Uterus (tissue), 4 donors: ENCODE measurements around the gene PLP2. TPM values are rescaled to one million over a fixed set of nuclear protein-coding genes. Genes with fewer than 3 reads are reported as not detected.

Experiments
- DNase-seq, 2 donors: peaks; one replicate each; pipeline ENCODE4 v3.0.0-alpha.2; 2019 to 2020
- H3K27ac ChIP-seq, 2 donors: fragments of 200-600 bp; sonication (generic); 1 replicate in 1 of 2; 2 replicates in 1 of 2; pipeline ENCODE4 v1.5.1; 2016 to 2018
- H3K27me3 ChIP-seq, 2 donors: fragments of 200-600 bp; sonication (generic); one replicate each; pipeline ENCODE4 v1.5.1; 2018 to 2019; ENCODE audit warnings: control low read depth in 1 of 2
- H3K36me3 ChIP-seq, 2 donors: fragments of 200-600 bp; sonication (generic); one replicate each; pipeline ENCODE4 v1.5.1; 2019; ENCODE audit warnings: control low read depth in 1 of 2
- H3K4me1 ChIP-seq, 2 donors: fragments of 200-600 bp; sonication (generic); one replicate each; pipeline ENCODE4 v1.5.1; 2018 to 2019; ENCODE audit warnings: control low read depth in 1 of 2
- H3K4me3 ChIP-seq, 2 donors: fragments of 200-600 bp; sonication (generic); 1 replicate in 1 of 2; 2 replicates in 1 of 2; pipeline ENCODE4 v1.5.1; 2018 to 2019; ENCODE audit warnings: mild to moderate bottlenecking in 1 of 2
- H3K9me3 ChIP-seq, 2 donors: fragments of 200-600 bp; sonication (generic); one replicate each; pipeline ENCODE4 v1.5.1; 2019; ENCODE audit warnings: control low read depth in 1 of 2
- POLR2A ChIP-seq, 2 donors: fragments of 450-650 bp; IDR thresholded peaks; one replicate each; pipeline ENCODE4 v1.6.1; 2016; ENCODE audit warnings: antibody characterized with exemption in 2 of 2, mild to moderate bottlenecking in 1 of 2, moderate library complexity in 1 of 2
- intact Hi-C: fragments of 100-400 bp; cut with DNase I; formaldehyde crosslinking; loops from one replicate; pipeline ENCODE4 v1.15.1; 2023; ENCODE audit warnings: low total_unique reads
- total RNA-seq, 4 donors: library from RNA; depleted of rRNA in 3 of 4; stranded (reverse); fragments of >200 nt in 3 of 4; gene quantifications; one replicate each; pipeline versions ENCODE4 v1.1.0 to v1.2.4, GENCODE V29; 2014 to 2023
- TF ChIP-seq, protein P1 (sequence below), 4 experiments: fragments of 200-600 bp in 2 of 4; fragments of 450-650 bp in 2 of 4; sonication (generic) in 2 of 4; IDR thresholded peaks; one replicate each; pipeline ENCODE4 v1.5.1; 2016 to 2019; ENCODE audit warnings: antibody characterized with exemption in 4 of 4, mild to moderate bottlenecking in 2 of 4, moderate library complexity in 1 of 4
- donor health status: DM: yes; HTN: yes; CAD: no.

PLP2 gene
- total RNA-seq, 4 donors from 2014 or later, result 2.6 to 171 (median 23.3) TPM

DNA sequence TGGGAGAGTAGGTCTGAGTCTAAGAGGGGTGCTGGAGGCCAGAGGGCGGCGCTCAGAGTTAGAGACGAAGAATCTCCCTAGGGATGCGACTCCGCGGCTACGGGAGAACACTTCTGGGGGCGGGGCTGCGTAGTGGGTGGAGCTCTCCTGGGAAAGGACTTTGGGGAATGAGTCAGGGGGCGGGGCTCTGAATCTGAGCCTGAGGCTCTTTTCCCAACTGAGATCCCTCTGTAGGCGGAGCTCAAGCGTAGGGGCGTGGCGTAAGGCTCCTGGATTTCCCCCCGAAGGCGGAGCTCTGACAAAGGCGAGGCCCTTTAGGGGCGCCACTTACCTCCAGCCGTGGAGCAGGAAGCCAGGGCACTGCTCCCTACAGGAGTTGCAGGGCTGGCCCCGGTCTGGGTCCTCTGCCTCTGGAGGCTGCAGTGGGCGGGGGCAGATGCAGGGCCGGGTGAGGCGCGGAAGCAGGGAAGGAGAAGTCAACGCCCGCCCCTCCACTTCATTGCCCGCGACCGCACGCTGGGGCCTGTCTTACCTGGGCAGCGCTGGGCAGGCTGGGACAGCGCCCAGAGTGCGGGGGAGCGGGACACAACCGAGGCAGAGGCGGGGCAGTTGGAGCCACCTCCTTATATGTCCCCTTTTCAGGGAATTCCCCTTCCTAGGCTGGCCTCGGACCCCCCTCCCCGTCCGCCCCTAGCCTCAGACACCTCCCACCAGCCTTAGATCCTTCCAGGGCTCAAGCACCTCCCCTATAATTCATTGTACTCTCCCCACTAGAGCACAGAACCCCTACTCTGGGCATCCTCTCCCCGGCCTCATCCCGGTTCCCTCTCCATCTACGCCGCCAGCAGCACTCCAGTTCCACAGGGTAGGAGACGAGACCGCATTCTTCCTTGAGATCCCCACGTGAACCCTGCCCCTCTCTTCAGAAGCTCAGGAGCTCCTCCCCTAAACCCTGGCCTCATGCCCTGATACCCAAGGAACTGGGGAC is 12.9 kb downstream of the PLP2 start:
- Histone ChIP-seq H3K4me1 (no peaks in the 10 kb centered on the region), H3K9me3 (no peaks in the 10 kb centered on the region), H3K4me3 (peak overlapping the region; percentile 28 to 33), H3K27ac (peak overlapping the region; percentile 76 to 88), H3K36me3 (no peaks in the 10 kb centered on the region), H3K27me3 (no peaks in the 10 kb centered on the region)
- intact Hi-C loops, result no loop called here
- peak; percentile 75 to 83 for TF ChIP-seq POLR2A (IDR thresholded peaks at IDR 0.05)
- TF ChIP-seq, protein P1, sequence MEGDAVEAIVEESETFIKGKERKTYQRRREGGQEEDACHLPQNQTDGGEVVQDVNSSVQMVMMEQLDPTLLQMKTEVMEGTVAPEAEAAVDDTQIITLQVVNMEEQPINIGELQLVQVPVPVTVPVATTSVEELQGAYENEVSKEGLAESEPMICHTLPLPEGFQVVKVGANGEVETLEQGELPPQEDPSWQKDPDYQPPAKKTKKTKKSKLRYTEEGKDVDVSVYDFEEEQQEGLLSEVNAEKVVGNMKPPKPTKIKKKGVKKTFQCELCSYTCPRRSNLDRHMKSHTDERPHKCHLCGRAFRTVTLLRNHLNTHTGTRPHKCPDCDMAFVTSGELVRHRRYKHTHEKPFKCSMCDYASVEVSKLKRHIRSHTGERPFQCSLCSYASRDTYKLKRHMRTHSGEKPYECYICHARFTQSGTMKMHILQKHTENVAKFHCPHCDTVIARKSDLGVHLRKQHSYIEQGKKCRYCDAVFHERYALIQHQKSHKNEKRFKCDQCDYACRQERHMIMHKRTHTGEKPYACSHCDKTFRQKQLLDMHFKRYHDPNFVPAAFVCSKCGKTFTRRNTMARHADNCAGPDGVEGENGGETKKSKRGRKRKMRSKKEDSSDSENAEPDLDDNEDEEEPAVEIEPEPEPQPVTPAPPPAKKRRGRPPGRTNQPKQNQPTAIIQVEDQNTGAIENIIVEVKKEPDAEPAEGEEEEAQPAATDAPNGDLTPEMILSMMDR (IDR thresholded peaks at IDR 0.05), result no peak
- peak; percentile 95 to 97 for DNase-seq

DNA sequence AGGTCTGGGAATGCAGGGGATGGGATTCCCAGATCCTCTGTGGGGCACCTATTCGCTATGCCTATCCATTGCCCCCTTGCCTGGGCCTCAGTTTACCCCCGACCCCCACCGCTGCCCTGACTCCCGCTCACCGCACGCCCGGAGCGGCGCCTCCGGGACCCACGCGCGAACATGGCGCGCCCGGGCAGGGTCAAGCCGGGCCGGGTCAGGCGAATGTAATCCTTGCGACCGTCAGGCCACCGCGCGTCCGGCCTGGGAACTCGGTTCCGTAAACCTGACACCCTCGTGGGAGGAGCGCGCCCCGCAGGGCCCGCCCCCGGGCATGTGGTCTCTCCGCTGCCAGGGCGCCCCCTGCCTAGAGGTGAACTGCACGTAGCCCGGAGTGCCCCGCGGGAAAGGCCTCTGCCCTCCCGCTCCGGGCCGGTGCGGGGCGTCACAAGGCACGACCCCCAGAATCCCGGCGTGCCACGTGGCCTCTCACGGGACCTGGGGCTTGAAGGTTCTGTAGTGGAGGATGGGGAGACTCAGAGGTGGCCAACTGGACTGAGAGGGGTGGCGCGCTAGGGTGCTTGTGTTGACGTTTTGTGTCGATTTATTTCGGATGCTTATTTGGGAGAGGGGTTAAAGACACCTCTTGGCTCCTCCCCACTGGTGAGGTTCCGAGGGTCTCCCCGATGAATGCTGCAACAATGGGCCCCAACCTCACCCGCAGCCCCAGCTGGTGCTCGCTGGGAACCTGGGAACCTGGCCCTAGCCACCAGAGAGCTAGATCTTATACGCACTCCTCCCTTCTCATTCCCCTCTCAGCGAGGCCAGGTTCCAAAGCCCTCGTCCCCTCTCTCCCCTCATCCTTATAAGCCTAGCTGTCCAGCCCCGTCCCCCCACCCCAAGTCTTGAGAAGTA is 14.7 kb downstream of the PLP2 start, which contains the start of gene PRICKLE3:
TSS of gene PRICKLE3 (minus strand) at position 249 of the 903 bp plus-strand sequence. CDS start at position 173, 76 bp downstream.
- TF ChIP-seq, protein P1 (IDR thresholded peaks at IDR 0.05), result peak in 3 of 4 experiments; percentile 15 to 39 (median 25)
- TF ChIP-seq POLR2A (IDR thresholded peaks at IDR 0.05), result peak; percentile 67 to 72
- no peaks in the 10 kb centered on the region for H3K36me3 ChIP-seq
- H3K4me1 ChIP-seq, result no peaks in the 10 kb centered on the region
- peak within 1 kb of the TSS; percentile 33 to 45 for H3K4me3 ChIP-seq
- no peaks in the 10 kb centered on the region for H3K27me3 ChIP-seq
- peak within 1 kb of the TSS; percentile 74 to 88 for H3K27ac ChIP-seq
- intact Hi-C loops, result no loop called here
- peak; percentile 79 to 81 for DNase-seq
- no peaks in the 10 kb centered on the region for H3K9me3 ChIP-seq

DNA sequence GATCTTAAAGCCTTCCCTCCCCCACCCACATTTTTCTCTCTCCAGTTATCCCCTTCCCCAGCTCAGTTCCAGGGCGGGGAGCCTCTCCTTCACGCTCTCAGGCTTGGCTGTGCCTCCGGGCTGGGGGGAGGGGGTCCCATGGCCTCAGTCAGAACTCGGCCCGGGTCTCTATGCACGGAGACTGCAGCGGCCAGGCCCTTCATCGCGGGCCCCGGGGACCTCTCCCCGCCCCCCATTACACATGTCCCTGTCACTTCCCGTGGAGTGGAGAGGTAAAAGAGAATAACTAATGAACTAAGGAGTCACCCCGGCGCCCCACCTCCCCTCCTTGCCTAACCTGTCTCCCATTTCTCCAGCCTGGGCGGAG is 15.3 kb downstream of the PLP2 start:
- TF ChIP-seq, protein P1 (IDR thresholded peaks at IDR 0.05), result no peak
- no peak for TF ChIP-seq POLR2A (IDR thresholded peaks at IDR 0.05)
- no peak overlapping the region for H3K4me3 ChIP-seq
- no peaks in the 10 kb centered on the region for H3K9me3 ChIP-seq
- no peaks in the 10 kb centered on the region for H3K36me3 ChIP-seq
- peak overlapping the region; percentile 74 to 88 for H3K27ac ChIP-seq
- H3K4me1 ChIP-seq, result no peaks in the 10 kb centered on the region
- intact Hi-C loops, result no loop called here
- no peaks in the 10 kb centered on the region for H3K27me3 ChIP-seq
- no peak for DNase-seq

DNA sequence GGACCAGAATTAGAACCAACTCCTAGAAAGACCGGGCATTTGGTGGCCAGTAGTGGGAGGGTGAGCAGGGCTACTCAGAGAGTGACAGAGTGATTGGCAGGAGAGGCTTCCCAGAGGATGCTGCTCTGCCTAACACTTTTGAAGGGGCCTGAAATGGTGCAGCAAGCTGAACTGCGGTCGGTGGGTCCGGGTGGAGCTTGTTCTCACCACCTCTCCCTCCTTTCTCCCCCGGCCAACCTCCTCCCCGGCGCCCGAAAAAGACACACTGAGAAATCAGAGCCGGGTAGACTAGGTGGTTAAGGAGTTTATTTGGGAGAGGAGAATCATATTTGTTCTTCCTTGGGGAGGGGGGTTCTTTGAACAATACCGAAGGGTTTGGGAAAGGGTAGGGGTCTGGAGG is 15.8 kb downstream of the PLP2 start:
- no peaks in the 10 kb centered on the region for H3K9me3 ChIP-seq
- H3K36me3 ChIP-seq, result no peaks in the 10 kb centered on the region
- no peaks in the 10 kb centered on the region for H3K4me1 ChIP-seq
- H3K27me3 ChIP-seq, result no peaks in the 10 kb centered on the region
- DNase-seq, result no peak
- no peak for TF ChIP-seq POLR2A (IDR thresholded peaks at IDR 0.05)
- TF ChIP-seq, protein P1 (IDR thresholded peaks at IDR 0.05), result no peak
- H3K27ac ChIP-seq, result peak overlapping the region in 1 of 2 donors; percentile 88
- H3K4me3 ChIP-seq, result no peak overlapping the region
- intact Hi-C loops, result no loop called here
